GM18517 (cell line): ENCODE measurements around the gene CA12.

Source experiments
- ATAC-seq: cut with Tn5 transposase; IDR thresholded peaks from one replicate; pipeline ENCODE4 v1.9.1; 2021; ENCODE audit warnings: mild to moderate bottlenecking, moderate library complexity; ENCODE audit not compliant: unreplicated experiment

Gene CA12

GRCh38 chr15:63402498-63403253 lies 21.0 kb upstream of the CA12 start:
- ATAC-seq: no peak

- ATAC-seq: no peak
These were observed 20.3 kb upstream of the CA12 start for GRCh38 chr15:63401714-63402497.

- ATAC-seq: no peak
These were observed 19.4 kb upstream of the CA12 start for GRCh38 chr15:63401078-63401477.

GRCh38 chr15:63398456-63398855 lies 16.8 kb upstream of the CA12 start:
- no peak for ATAC-seq

GRCh38 chr15:63396152-63396928 lies 14.7 kb upstream of the CA12 start:
- no peak for ATAC-seq

GRCh38 chr15:63395730-63396151 lies 14.1 kb upstream of the CA12 start:
- no peak for ATAC-seq

GRCh38 chr15:63392361-63393009 lies 10.8 kb upstream of the CA12 start:
- no peak for ATAC-seq

- no peak for ATAC-seq
These were observed 10.2 kb upstream of the CA12 start for GRCh38 chr15:63391669-63392360.

- ATAC-seq: no peak
These were observed 9.0 kb upstream of the CA12 start for GRCh38 chr15:63390689-63391088.

- no peak for ATAC-seq
These were observed 8.4 kb upstream of the CA12 start for GRCh38 chr15:63389902-63390670.

GRCh38 chr15:63388511-63388910 lies 6.9 kb upstream of the CA12 start:
- no peak for ATAC-seq

GRCh38 chr15:63387748-63388493 lies 6.3 kb upstream of the CA12 start:
- no peak for ATAC-seq

GRCh38 chr15:63385911-63386531 lies 4.4 kb upstream of the CA12 start:
- no peak for ATAC-seq

GRCh38 chr15:63384906-63385305 lies 3.3 kb upstream of the CA12 start:
- no peak for ATAC-seq

GRCh38 chr15:63382966-63383710 lies 1.5 kb upstream of the CA12 start:
- ATAC-seq: no peak

GRCh38 chr15:63380808-63381282 lies 801 bp downstream of the CA12 start:
- no peak for ATAC-seq

- no peak for ATAC-seq
These were observed 1.4 kb downstream of the CA12 start for GRCh38 chr15:63380151-63380807.
